HCT116 (cell line): Measurements from ENCODE around the gene COX10. TPM values are rescaled to one million over a fixed set of nuclear protein-coding genes. Genes with fewer than 3 reads are reported as not detected.

ENCODE experiments used
- ATAC-seq: fragments of 200-7000 bp; cut with Tn5 transposase; 2 replicates; pipeline ENCODE4 v1.9.1; 2020; ENCODE audit warnings: mild to moderate bottlenecking, moderate library complexity
- BruUV-seq: library from RNA; stranded (reverse); fragments of 400-500 nt; replicated peaks from 2 replicates; lab custom pipeline; 2021; lab: Mats Ljungman, UMichigan
- CTCF ChIA-PET: fragments of 300-600 bp; sonication (Branson Sonifier 250); formaldehyde crosslinking; loops from one replicate; lab custom pipeline; 2021; ENCODE audit warnings: antibody characterized with exemption; lab: Charles Lee
- POLR2A ChIA-PET: fragments of 300-600, 350-600 bp; sonication (Branson Sonifier 250); formaldehyde crosslinking; loops from one replicate; lab custom pipeline; 2021; ENCODE audit warnings: antibody characterized with exemption; lab: Charles Lee
- RAD21 ChIA-PET, 2 experiments: fragments of 300-600 bp; sonication (Branson Sonifier 250); formaldehyde crosslinking; loops; one replicate each; lab custom pipeline; 2023; ENCODE audit warnings: low total read pairs in 2 of 2; ENCODE audit not compliant: uncharacterized antibody in 2 of 2, unreplicated experiment in 2 of 2, low non-redundant PET in 1 of 2; lab: Charles Lee
- DNase-seq: peaks from one replicate; pipeline ENCODE4 v3.0.0-alpha.2; 2010; ENCODE audit warnings: low read depth, low spot score
- H2AFZ ChIP-seq: fragments of 200-600 bp; shearing (Covaris generic), sonication (generic); 2 replicates; pipeline ENCODE4 v1.6.1; 2017; ENCODE audit warnings: low read depth, mixed run types, mixed read lengths, antibody characterized with exemption, low read length; ENCODE audit not compliant: poor library complexity, severe bottlenecking
- H3K27ac ChIP-seq: 2 replicates; pipeline ENCODE4 v1.5.1; 2012; ENCODE audit warnings: low read depth, low read length
- H3K27me3 ChIP-seq: fragments of 200-600 bp; sonication (generic); 2 replicates; pipeline ENCODE4 v1.6.1; 2016; ENCODE audit warnings: mixed run types, low read length, mixed read lengths; ENCODE audit not compliant: insufficient read depth
- H3K36me3 ChIP-seq, 2 experiments: fragments of 200-500 bp in 1 of 2; fragments of 200-600 bp in 1 of 2; sonication (Bioruptor generic) in 1 of 2; sonication (generic) in 1 of 2; 2 replicates each; pipeline versions ENCODE4 v1.5.1 to v1.6.1; 2014 to 2016; ENCODE audit warnings: low read length in 2 of 2, inconsistent platforms in 1 of 2, mixed read lengths in 1 of 2, mixed run types in 1 of 2; ENCODE audit not compliant: insufficient read depth in 2 of 2, control insufficient read depth in 1 of 2
- H3K4me1 ChIP-seq, 2 experiments: fragments of 200-600 bp in 1 of 2; sonication (generic) in 1 of 2; 2 replicates each; pipeline versions ENCODE4 v1.5.1 to v1.6.1; 2012 to 2017; ENCODE audit warnings: low read length in 2 of 2, inconsistent platforms in 1 of 2, mild to moderate bottlenecking in 1 of 2, mixed read lengths in 1 of 2, mixed run types in 1 of 2, moderate library complexity in 1 of 2; ENCODE audit not compliant: insufficient read depth in 2 of 2, control insufficient read depth in 1 of 2
- H3K4me2 ChIP-seq: fragments of 200-600 bp; sonication (generic); 2 replicates; pipeline ENCODE4 v1.6.1; 2017; ENCODE audit warnings: mixed run types, low read length, mixed read lengths
- H3K4me3 ChIP-seq, 2 experiments: fragments of 200-600 bp in 1 of 2; sonication (generic) in 1 of 2; replicated peaks in 1 of 2; 2 replicates each; pipeline ENCODE4 v1.5.1; 2011 to 2016; ENCODE audit warnings: low read length in 2 of 2, control low read depth in 1 of 2, low read depth in 1 of 2, mild to moderate bottlenecking in 1 of 2, mixed read lengths in 1 of 2, mixed run types in 1 of 2
- H3K79me2 ChIP-seq: fragments of 200-600 bp; sonication (generic); 2 replicates; pipeline ENCODE4 v1.6.1; 2017; ENCODE audit warnings: mild to moderate bottlenecking, mixed run types, low read length, moderate library complexity, mixed read lengths; ENCODE audit not compliant: insufficient read depth
- H3K9ac ChIP-seq: fragments of 200-600 bp; sonication (generic); 2 replicates; pipeline ENCODE4 v1.6.1; 2016; ENCODE audit warnings: low read length, mixed read lengths
- H3K9me2 ChIP-seq: fragments of 200-600 bp; sonication (generic), shearing (Covaris generic); 2 replicates; pipeline ENCODE4 v1.6.1; 2017; ENCODE audit warnings: mixed run types, mild to moderate bottlenecking, moderate library complexity; ENCODE audit not compliant: insufficient read depth
- H3K9me3 ChIP-seq, 2 experiments: fragments of 200-500 bp in 1 of 2; fragments of 200-600 bp in 1 of 2; sonication (Bioruptor generic) in 1 of 2; sonication (generic) in 1 of 2; 2 replicates each; pipeline ENCODE4 v1.6.1; 2014 to 2017; ENCODE audit warnings: low read length in 2 of 2, mixed read lengths in 2 of 2, inconsistent platforms in 1 of 2, low read depth in 1 of 2, mild to moderate bottlenecking in 1 of 2, mixed run types in 1 of 2, moderate library complexity in 1 of 2; ENCODE audit not compliant: control insufficient read depth in 1 of 2, insufficient read depth in 1 of 2
- H4K20me1 ChIP-seq: fragments of 200-600 bp; sonication (generic), shearing (Covaris generic); 2 replicates; pipeline ENCODE4 v1.6.1; 2017; ENCODE audit warnings: mixed run types, mild to moderate bottlenecking, moderate library complexity; ENCODE audit not compliant: insufficient read depth
- CBX3 ChIP-seq: IDR thresholded peaks from 2 replicates; pipeline ENCODE4 v1.6.1; 2012; ENCODE audit warnings: low read depth
- CEBPB ChIP-seq: IDR thresholded peaks from 2 replicates; pipeline ENCODE4 v1.6.1; 2012; ENCODE audit warnings: low read depth
- ELF1 ChIP-seq: IDR thresholded peaks from 2 replicates; pipeline ENCODE4 v1.6.1; 2012; ENCODE audit warnings: low read depth, borderline replicate concordance
- EZH2phosphoT487 ChIP-seq: fragments of 200-600 bp; IDR thresholded peaks from 2 replicates; pipeline ENCODE4 v1.6.1; 2018; ENCODE audit warnings: antibody characterized with exemption, borderline replicate concordance
- RAD21 ChIP-seq: IDR thresholded peaks from 2 replicates; pipeline ENCODE4 v1.6.1; 2012; ENCODE audit warnings: low read depth, mild to moderate bottlenecking
- SIN3A ChIP-seq: IDR thresholded peaks from 2 replicates; pipeline ENCODE4 v1.6.1; 2012; ENCODE audit warnings: low read depth
- TCF7L2 ChIP-seq: IDR thresholded peaks from 2 replicates; pipeline ENCODE4 v1.7.0; 2011; ENCODE audit warnings: borderline replicate concordance, inconsistent platforms; ENCODE audit not compliant: insufficient read depth, insufficient read length; ENCODE audit errors: extremely low read depth
- intact Hi-C: fragments of 100-400 bp; cut with micrococcal nuclease; formaldehyde crosslinking; loops from 2 replicates; pipeline ENCODE4 v1.10.0; 2022
- total RNA-seq: library from RNA; stranded (reverse); gene quantifications from one replicate; pipeline ENCODE4 v1.2.1, GENCODE V29; 2021; ENCODE audit not compliant: unreplicated experiment
- TF ChIP-seq, protein P1 (sequence below): IDR thresholded peaks from 2 replicates; pipeline ENCODE4 v1.6.1; 2012; ENCODE audit warnings: low read depth

COX10 gene
- total RNA-seq, 1 experiment from 2014 or later = 22.4 TPM

- ChIA-PET POLR2A (no interaction called here), RAD21 (no interaction called here), CTCF (no interaction called here)
- H3K9ac ChIP-seq = no peak overlapping the region
- no peak overlapping the region for H2AFZ ChIP-seq
- peaks cover 12 to 18% of the 10 kb centered on the region in 2 experiments; a peak in 3 of 4 replicates for H3K4me1 ChIP-seq
- H3K79me2 ChIP-seq = peaks cover 74% of the 10 kb centered on the region
- no peak overlapping the region for H3K4me3 ChIP-seq
- H3K27me3 ChIP-seq = no peaks in the 10 kb centered on the region
- DNase-seq (no peak), ATAC-seq (no peak)
- intact Hi-C loops = no loop called here
- H3K27ac ChIP-seq = no peak overlapping the region
- H3K9me3 ChIP-seq = no peaks in the 10 kb centered on the region
- TSS peak; percentile 3 for BruUV-seq
- no peaks in the 10 kb centered on the region for H3K9me2 ChIP-seq
- H3K36me3 ChIP-seq = peaks cover 11 to 15% of the 10 kb centered on the region in 2 experiments
- no peaks in the 10 kb centered on the region for H4K20me1 ChIP-seq
- H3K4me2 ChIP-seq = no peak overlapping the region
- TF ChIP-seq ELF1 (no peak), TCF7L2 (no peak), CEBPB (no peak), CBX3 (no peak), SIN3A (no peak), EZH2phosphoT487 (no peak), RAD21 (no peak)
- TF ChIP-seq, protein P1, sequence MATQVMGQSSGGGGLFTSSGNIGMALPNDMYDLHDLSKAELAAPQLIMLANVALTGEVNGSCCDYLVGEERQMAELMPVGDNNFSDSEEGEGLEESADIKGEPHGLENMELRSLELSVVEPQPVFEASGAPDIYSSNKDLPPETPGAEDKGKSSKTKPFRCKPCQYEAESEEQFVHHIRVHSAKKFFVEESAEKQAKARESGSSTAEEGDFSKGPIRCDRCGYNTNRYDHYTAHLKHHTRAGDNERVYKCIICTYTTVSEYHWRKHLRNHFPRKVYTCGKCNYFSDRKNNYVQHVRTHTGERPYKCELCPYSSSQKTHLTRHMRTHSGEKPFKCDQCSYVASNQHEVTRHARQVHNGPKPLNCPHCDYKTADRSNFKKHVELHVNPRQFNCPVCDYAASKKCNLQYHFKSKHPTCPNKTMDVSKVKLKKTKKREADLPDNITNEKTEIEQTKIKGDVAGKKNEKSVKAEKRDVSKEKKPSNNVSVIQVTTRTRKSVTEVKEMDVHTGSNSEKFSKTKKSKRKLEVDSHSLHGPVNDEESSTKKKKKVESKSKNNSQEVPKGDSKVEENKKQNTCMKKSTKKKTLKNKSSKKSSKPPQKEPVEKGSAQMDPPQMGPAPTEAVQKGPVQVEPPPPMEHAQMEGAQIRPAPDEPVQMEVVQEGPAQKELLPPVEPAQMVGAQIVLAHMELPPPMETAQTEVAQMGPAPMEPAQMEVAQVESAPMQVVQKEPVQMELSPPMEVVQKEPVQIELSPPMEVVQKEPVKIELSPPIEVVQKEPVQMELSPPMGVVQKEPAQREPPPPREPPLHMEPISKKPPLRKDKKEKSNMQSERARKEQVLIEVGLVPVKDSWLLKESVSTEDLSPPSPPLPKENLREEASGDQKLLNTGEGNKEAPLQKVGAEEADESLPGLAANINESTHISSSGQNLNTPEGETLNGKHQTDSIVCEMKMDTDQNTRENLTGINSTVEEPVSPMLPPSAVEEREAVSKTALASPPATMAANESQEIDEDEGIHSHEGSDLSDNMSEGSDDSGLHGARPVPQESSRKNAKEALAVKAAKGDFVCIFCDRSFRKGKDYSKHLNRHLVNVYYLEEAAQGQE = no peak
These were observed 3.6 kb downstream of the COX10 start for GRCh38 chr17:14072881-14073280.
